NT2/D1 (cell line): ENCODE data around the gene MMS22L.

ENCODE experiments used
- SUZ12 ChIP-seq: IDR thresholded peaks from 2 replicates; pipeline ENCODE4 v1.6.1; 2011; ENCODE audit not compliant: insufficient read length, insufficient read depth; ENCODE audit errors: extremely low read depth
- YY1 ChIP-seq: IDR thresholded peaks from 2 replicates; pipeline ENCODE4 v1.6.1; 2011; ENCODE audit not compliant: insufficient read length, insufficient read depth
- ZNF274 ChIP-seq: IDR thresholded peaks from 2 replicates; pipeline ENCODE4 v1.6.1; 2011; ENCODE audit warnings: mild to moderate bottlenecking, low read depth, low read length

DNA sequence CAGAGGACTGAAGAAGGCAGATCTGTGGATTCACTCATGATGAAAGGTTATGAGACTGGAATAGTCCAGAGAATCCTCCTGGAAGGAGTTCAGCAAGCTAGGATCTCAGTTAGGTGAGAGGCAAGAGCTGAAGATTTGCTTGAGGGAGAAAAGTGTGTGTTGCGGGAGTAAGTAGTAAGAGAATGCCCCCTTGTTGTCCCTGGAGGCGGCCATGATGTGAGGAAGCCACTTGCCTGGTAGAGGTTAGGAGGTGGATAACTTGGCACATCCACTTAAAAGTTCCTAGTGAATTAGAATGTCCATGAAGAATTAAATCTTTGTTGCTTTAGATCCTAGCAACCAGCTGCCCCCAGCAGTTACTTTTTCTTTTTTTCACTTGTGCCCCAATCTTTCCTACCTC is 162.5 kb downstream of the MMS22L start:
- TF ChIP-seq YY1 = no peak
- no peak for TF ChIP-seq SUZ12
- no peak for TF ChIP-seq ZNF274
